SK-N-SH treated with all-trans-retinoic acid at 6 μM for 48 hours (cell line): ENCODE results near the gene PLPPR2.

Experiments
- ATAC-seq: fragments of 200-7000 bp; cut with Tn5 transposase; 3 replicates; pipeline ENCODE4 v1.9.1; 2020; ENCODE audit warnings: mild to moderate bottlenecking, moderate library complexity
- ARNTL ChIP-seq: fragments of 450-650 bp; formaldehyde crosslinking; IDR thresholded peaks from 2 replicates; pipeline ENCODE4 v1.5.0; 2020; ENCODE audit warnings: low read depth, mild to moderate bottlenecking, moderate library complexity, borderline replicate concordance
- BACH2 ChIP-seq: fragments of 250-450 bp; sonication (Bioruptor Pico); IDR thresholded peaks from 2 replicates; pipeline ENCODE4 v1.9.0; 2021; ENCODE audit warnings: mild to moderate bottlenecking, borderline replicate concordance
- ESRRG ChIP-seq: fragments of 250-450 bp; sonication (Bioruptor Pico); IDR thresholded peaks from 2 replicates; pipeline ENCODE4 v1.6.1; 2021; ENCODE audit warnings: mild to moderate bottlenecking
- GLIS3 ChIP-seq: fragments of 250-450 bp; sonication (Bioruptor Pico); IDR thresholded peaks from 2 replicates; pipeline ENCODE4 v1.5.0; 2020; ENCODE audit warnings: mild to moderate bottlenecking, moderate library complexity
- ISL1 ChIP-seq: fragments of 250-450 bp; sonication (Bioruptor Pico); IDR thresholded peaks from 2 replicates; pipeline ENCODE4 v2.1.2; 2022; ENCODE audit warnings: mild to moderate bottlenecking, moderate library complexity
- OSR1 ChIP-seq: fragments of 250-450 bp; sonication (Bioruptor Pico); IDR thresholded peaks from 2 replicates; pipeline ENCODE4 v1.8.0; 2022; ENCODE audit warnings: moderate library complexity, mild to moderate bottlenecking, inconsistent platforms
- PPARA ChIP-seq: fragments of 250-450 bp; sonication (Bioruptor Pico); IDR thresholded peaks from 2 replicates; pipeline ENCODE4 v1.5.0; 2020; ENCODE audit warnings: mild to moderate bottlenecking, borderline replicate concordance
- RARB ChIP-seq: fragments of 250-450 bp; sonication (Bioruptor Pico); IDR thresholded peaks from 2 replicates; pipeline ENCODE4 v1.8.0; 2021; ENCODE audit warnings: mild to moderate bottlenecking, moderate library complexity
- ZC3H10 ChIP-seq: fragments of 250-450 bp; sonication (Bioruptor Pico); IDR thresholded peaks from 2 replicates; pipeline ENCODE4 v1.5.1; 2021; ENCODE audit warnings: mild to moderate bottlenecking, moderate library complexity
- ZFP3 ChIP-seq: fragments of 250-450 bp; sonication (Bioruptor Pico); IDR thresholded peaks from 2 replicates; pipeline ENCODE4 v1.5.0; 2020; ENCODE audit warnings: mild to moderate bottlenecking, moderate library complexity
- ZFP30 ChIP-seq: fragments of 450-650 bp; formaldehyde crosslinking; IDR thresholded peaks from 2 replicates; pipeline ENCODE4 v1.5.0; 2022; ENCODE audit warnings: mild to moderate bottlenecking, moderate library complexity
- ZNF565 ChIP-seq: fragments of 450-650 bp; formaldehyde crosslinking; conservative IDR thresholded peaks from 2 replicates; pipeline ENCODE4 v1.5.0; 2020; ENCODE audit warnings: low read depth, mild to moderate bottlenecking, moderate library complexity
- ZNF70 ChIP-seq: fragments of 450-650 bp; formaldehyde crosslinking; IDR thresholded peaks from 2 replicates; pipeline ENCODE4 v1.5.0; 2020; ENCODE audit warnings: mild to moderate bottlenecking, moderate library complexity
- ZNF8 ChIP-seq: fragments of 450-650 bp; formaldehyde crosslinking; IDR thresholded peaks from 2 replicates; pipeline ENCODE4 v1.5.0; 2020; ENCODE audit warnings: mild to moderate bottlenecking, moderate library complexity
- TF ChIP-seq, protein P1 (sequence below): fragments of 250-450 bp; sonication (Bioruptor Pico); IDR thresholded peaks from 2 replicates; pipeline ENCODE4 v1.8.0; 2020; ENCODE audit warnings: mild to moderate bottlenecking, moderate library complexity, borderline replicate concordance
- TF ChIP-seq, protein P2 (sequence below): fragments of 250-450 bp; sonication (Bioruptor Pico); IDR thresholded peaks from 2 replicates; pipeline ENCODE4 v1.8.0; 2021; ENCODE audit warnings: low read depth, mild to moderate bottlenecking, moderate library complexity, borderline replicate concordance
- TF ChIP-seq, protein P3 (sequence below): fragments of 250-450 bp; sonication (Bioruptor Pico); IDR thresholded peaks from 2 replicates; pipeline ENCODE4 v1.5.1; 2020; ENCODE audit warnings: low read depth, mild to moderate bottlenecking, moderate library complexity
- TF ChIP-seq, protein P4 (sequence below): fragments of 250-450 bp; sonication (Bioruptor Pico); IDR thresholded peaks from 2 replicates; pipeline ENCODE4 v1.5.1; 2021; ENCODE audit warnings: mild to moderate bottlenecking, moderate library complexity
- TF ChIP-seq, protein P5 (sequence below): fragments of 250-450 bp; sonication (Bioruptor Pico); IDR thresholded peaks from 2 replicates; pipeline ENCODE4 v1.5.0; 2020; ENCODE audit warnings: mild to moderate bottlenecking, moderate library complexity

PLPPR2 gene

DNA sequence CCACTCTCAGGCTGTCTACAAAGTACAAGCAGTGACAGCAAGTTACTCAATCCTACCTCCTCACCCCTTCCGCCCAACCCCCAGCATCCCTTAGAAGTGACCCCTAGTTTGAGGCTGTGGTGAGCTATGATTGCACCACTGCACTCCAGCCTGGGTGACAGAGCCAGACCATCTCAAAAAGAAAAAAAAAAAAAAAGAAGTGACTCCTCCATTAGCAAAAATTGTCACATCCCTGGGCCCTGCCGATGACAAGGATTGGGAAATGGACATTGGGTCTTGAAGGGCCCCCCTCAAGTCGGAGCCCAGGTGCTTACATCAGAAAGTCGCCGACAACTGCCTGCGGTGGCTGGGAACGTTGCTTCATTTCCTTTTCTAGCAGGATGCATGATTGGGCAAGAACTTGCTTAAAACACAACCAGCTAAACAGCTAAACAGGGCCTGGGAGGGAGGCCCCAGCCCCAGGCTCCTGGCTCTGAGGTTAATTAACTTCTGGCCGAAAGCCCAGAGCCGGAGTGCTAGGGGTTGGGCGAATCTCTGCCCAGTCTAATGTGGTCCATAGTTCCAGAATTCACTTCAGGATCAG is 31.1 kb upstream of the PLPPR2 start:
- no peak for TF ChIP-seq ZNF70 (CRISPR knock-in tag)
- TF ChIP-seq ZNF565 (CRISPR knock-in tag), result no peak
- TF ChIP-seq ISL1 (CRISPR knock-in tag), result peak; percentile 58; the same call in 1 of the 2 replicates
- peak; percentile 99 for ATAC-seq

DNA sequence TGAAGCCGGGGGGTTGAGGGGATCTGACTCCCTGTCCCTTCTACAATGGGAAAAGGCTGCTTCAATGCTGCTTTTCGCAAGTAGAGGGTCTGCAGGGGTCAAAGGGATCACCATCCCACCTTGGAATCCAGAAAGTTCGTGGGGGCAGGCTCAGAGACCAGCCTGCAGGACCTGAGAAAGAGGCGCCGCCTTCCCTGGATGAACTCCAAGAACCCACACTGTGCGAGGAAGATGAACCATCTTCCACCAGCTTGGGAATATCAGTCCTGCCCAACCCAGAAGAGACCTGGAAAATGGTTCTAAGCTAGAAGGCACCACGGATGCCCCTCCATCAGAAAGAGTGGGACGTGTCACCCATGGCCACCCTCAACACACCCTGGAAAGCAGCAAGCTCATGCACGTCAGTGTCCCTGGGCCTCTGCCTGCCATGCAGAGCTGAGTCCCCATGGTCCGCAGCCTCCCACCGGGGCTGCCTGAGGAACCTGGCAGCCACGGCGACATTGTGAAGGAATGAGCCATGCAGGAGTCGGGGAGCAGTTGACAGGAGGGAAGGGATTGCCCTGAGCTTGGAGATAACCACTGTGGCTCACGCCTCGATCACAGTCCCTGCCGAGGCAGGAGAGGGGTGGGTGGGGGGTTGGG is 30.4 kb upstream of the PLPPR2 start:
- no peak for TF ChIP-seq ESRRG (CRISPR knock-in tag)
- TF ChIP-seq OSR1 (CRISPR knock-in tag), result no peak
- peak; percentile 14 for ATAC-seq

DNA sequence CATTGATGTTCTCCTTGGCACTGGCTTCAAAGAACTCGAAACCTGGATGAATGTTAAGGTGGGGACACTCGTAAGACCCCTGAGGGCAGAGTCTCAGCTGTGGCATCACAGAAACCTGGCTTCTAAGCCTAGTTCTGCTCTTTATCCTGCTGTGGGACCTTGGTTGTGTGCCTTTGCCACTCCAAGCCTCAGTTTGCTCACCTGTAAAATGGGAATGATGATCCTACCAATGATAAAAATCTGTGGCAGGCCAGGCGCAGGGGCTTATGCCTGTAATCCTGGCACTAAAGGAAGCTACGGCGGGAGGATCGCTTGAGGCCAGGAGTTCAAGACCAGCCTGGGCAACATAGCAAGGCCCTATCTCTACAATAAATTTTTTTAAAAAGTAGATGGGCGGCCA is 29.7 kb upstream of the PLPPR2 start:
- TF ChIP-seq BACH2 (CRISPR knock-in tag) (no peak), ZNF70 (CRISPR knock-in tag) (no peak), ZFP30 (CRISPR knock-in tag) (no peak), OSR1 (CRISPR knock-in tag) (no peak), RARB (CRISPR knock-in tag) (no peak)
- TF ChIP-seq, protein P1, sequence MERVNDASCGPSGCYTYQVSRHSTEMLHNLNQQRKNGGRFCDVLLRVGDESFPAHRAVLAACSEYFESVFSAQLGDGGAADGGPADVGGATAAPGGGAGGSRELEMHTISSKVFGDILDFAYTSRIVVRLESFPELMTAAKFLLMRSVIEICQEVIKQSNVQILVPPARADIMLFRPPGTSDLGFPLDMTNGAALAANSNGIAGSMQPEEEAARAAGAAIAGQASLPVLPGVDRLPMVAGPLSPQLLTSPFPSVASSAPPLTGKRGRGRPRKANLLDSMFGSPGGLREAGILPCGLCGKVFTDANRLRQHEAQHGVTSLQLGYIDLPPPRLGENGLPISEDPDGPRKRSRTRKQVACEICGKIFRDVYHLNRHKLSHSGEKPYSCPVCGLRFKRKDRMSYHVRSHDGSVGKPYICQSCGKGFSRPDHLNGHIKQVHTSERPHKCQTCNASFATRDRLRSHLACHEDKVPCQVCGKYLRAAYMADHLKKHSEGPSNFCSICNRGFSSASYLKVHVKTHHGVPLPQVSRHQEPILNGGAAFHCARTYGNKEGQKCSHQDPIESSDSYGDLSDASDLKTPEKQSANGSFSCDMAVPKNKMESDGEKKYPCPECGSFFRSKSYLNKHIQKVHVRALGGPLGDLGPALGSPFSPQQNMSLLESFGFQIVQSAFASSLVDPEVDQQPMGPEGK (CRISPR knock-in tag), result no peak
- TF ChIP-seq, protein P2, sequence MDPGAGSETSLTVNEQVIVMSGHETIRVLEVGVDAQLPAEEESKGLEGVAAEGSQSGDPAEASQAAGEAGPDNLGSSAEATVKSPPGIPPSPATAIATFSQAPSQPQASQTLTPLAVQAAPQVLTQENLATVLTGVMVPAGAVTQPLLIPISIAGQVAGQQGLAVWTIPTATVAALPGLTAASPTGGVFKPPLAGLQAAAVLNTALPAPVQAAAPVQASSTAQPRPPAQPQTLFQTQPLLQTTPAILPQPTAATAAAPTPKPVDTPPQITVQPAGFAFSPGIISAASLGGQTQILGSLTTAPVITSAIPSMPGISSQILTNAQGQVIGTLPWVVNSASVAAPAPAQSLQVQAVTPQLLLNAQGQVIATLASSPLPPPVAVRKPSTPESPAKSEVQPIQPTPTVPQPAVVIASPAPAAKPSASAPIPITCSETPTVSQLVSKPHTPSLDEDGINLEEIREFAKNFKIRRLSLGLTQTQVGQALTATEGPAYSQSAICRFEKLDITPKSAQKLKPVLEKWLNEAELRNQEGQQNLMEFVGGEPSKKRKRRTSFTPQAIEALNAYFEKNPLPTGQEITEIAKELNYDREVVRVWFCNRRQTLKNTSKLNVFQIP, result no peak
- ATAC-seq, result no peak

DNA sequence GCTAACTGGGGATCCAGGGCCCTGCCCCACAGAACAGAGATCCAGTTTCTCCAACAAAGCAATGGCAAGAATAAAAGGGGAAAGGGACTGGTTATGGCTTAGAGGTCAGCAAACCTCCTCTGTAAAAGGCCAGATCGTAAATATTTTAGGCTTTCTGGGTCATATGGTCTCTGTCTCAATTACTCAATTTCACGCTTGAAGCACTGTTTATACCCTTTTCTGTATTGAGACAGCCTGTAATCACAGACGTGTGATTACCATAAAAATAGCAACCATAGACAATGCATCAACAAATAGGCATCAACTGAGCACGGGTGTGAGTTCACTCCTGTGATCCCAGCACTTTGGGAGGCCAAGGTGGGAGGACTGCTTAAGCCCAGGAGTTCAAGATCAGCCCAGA is 25.1 kb upstream of the PLPPR2 start:
- TF ChIP-seq, protein P1 (CRISPR knock-in tag), result no peak
- TF ChIP-seq BACH2 (CRISPR knock-in tag) (no peak), ESRRG (CRISPR knock-in tag) (no peak), PPARA (CRISPR knock-in tag) (no peak), RARB (CRISPR knock-in tag) (no peak)
- no peak for ATAC-seq

DNA sequence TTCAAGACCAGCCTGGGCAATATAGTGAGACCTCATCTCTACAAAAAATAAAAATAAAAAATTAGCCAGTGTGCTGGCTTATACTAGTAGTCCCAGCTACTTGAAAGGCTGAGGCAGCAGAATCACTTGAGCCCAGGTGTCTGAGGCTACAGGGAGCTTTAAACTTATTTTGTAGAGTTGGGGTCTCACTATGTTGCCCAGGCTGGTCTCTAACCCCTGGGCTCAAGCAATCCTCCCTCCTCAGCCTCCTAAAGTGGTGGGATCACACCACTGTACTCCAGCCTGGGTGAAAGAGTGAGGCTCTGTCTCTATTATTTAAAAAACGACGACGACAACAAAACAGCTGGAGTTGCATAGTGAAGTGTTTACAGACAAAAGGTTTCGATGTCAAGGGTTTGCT is 23.7 kb upstream of the PLPPR2 start:
- no peak for ATAC-seq
- no peak for TF ChIP-seq ZNF8
- TF ChIP-seq ESRRG (CRISPR knock-in tag), result no peak
- TF ChIP-seq, protein P3, sequence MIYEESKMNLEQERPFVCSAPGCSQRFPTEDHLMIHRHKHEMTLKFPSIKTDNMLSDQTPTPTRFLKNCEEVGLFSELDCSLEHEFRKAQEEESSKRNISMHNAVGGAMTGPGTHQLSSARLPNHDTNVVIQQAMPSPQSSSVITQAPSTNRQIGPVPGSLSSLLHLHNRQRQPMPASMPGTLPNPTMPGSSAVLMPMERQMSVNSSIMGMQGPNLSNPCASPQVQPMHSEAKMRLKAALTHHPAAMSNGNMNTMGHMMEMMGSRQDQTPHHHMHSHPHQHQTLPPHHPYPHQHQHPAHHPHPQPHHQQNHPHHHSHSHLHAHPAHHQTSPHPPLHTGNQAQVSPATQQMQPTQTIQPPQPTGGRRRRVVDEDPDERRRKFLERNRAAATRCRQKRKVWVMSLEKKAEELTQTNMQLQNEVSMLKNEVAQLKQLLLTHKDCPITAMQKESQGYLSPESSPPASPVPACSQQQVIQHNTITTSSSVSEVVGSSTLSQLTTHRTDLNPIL (CRISPR knock-in tag), result no peak
- TF ChIP-seq GLIS3, result no peak
- no peak for TF ChIP-seq ARNTL (CRISPR knock-in tag)
- no peak for TF ChIP-seq ZNF565 (CRISPR knock-in tag)
- TF ChIP-seq, protein P4, sequence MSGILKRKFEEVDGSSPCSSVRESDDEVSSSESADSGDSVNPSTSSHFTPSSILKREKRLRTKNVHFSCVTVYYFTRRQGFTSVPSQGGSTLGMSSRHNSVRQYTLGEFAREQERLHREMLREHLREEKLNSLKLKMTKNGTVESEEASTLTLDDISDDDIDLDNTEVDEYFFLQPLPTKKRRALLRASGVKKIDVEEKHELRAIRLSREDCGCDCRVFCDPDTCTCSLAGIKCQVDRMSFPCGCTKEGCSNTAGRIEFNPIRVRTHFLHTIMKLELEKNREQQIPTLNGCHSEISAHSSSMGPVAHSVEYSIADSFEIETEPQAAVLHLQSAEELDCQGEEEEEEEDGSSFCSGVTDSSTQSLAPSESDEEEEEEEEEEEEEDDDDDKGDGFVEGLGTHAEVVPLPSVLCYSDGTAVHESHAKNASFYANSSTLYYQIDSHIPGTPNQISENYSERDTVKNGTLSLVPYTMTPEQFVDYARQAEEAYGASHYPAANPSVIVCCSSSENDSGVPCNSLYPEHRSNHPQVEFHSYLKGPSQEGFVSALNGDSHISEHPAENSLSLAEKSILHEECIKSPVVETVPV (CRISPR knock-in tag), result no peak
- TF ChIP-seq ZFP3, result no peak
- TF ChIP-seq, protein P5, sequence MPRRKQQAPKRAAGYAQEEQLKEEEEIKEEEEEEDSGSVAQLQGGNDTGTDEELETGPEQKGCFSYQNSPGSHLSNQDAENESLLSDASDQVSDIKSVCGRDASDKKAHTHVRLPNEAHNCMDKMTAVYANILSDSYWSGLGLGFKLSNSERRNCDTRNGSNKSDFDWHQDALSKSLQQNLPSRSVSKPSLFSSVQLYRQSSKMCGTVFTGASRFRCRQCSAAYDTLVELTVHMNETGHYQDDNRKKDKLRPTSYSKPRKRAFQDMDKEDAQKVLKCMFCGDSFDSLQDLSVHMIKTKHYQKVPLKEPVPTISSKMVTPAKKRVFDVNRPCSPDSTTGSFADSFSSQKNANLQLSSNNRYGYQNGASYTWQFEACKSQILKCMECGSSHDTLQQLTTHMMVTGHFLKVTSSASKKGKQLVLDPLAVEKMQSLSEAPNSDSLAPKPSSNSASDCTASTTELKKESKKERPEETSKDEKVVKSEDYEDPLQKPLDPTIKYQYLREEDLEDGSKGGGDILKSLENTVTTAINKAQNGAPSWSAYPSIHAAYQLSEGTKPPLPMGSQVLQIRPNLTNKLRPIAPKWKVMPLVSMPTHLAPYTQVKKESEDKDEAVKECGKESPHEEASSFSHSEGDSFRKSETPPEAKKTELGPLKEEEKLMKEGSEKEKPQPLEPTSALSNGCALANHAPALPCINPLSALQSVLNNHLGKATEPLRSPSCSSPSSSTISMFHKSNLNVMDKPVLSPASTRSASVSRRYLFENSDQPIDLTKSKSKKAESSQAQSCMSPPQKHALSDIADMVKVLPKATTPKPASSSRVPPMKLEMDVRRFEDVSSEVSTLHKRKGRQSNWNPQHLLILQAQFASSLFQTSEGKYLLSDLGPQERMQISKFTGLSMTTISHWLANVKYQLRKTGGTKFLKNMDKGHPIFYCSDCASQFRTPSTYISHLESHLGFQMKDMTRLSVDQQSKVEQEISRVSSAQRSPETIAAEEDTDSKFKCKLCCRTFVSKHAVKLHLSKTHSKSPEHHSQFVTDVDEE, result no peak
- no peak for TF ChIP-seq ZC3H10 (CRISPR knock-in tag)
- no peak for TF ChIP-seq ISL1 (CRISPR knock-in tag)
